Measurements from ENCODE around the gene IL10RA. TPM values are rescaled to one million over a fixed set of nuclear protein-coding genes. Genes with fewer than 3 reads are reported as not detected.

Gene IL10RA
- total and polyA plus RNA-seq, 9 of the 15 experiments (the other 6 are each of a cell fraction or from before 2014, with no cell fraction given) = 0.17 to 17.3 (median 2.9) TPM

- peak; percentile 88 for TF ChIP-seq ZNF592 (IDR thresholded peaks at IDR 0.05)
- no peak for TF ChIP-seq CHAMP1 (IDR thresholded peaks at IDR 0.05)
- no peak for TF ChIP-seq RBM34 (IDR thresholded peaks at IDR 0.05; ENCODE audit: borderline replicate concordance, insufficient read depth, low read length)
- TF ChIP-seq SMARCA4 (IDR thresholded peaks at IDR 0.05) = peak; percentile 13; the same call in 1 of the 2 replicates
- TF ChIP-seq ZNF639 (CRISPR knock-in tag; conservative IDR thresholded peaks at IDR 0.05 in 1 of 2, IDR thresholded peaks at IDR 0.05 in 1 of 2) = no peak
- TF ChIP-seq ZFP30 (CRISPR knock-in tag; IDR thresholded peaks at IDR 0.05; ENCODE audit: borderline replicate concordance) = no peak
- peak; percentile 41; the same call in 1 of the 2 replicates for TF ChIP-seq EP300 (IDR thresholded peaks at IDR 0.05; ENCODE audit: low read length)
- peak; percentile 80 for TF ChIP-seq PKNOX1 (IDR thresholded peaks at IDR 0.05)
- TF ChIP-seq CREB3 (tag; conservative IDR thresholded peaks at IDR 0.05; ENCODE audit: low read depth) = peak; percentile 71; the same call in 1 of the 2 replicates
- TF ChIP-seq SNAPC5 (CRISPR knock-in tag; IDR thresholded peaks at IDR 0.05) = no peak
- TF ChIP-seq CEBPG (CRISPR knock-in tag; IDR thresholded peaks at IDR 0.05) = no peak
- no peak for TF ChIP-seq CEBPG (tag; conservative IDR thresholded peaks at IDR 0.05 in 1 of 2, IDR thresholded peaks at IDR 0.05 in 1 of 2)
- TF ChIP-seq MEIS2 (IDR thresholded peaks at IDR 0.05; ENCODE audit: partially characterized antibody) = peak; percentile 92
- TF ChIP-seq GATAD2A (IDR thresholded peaks at IDR 0.05) = peak; percentile 84
- TF ChIP-seq SMAD4 (CRISPR knock-in tag; conservative IDR thresholded peaks at IDR 0.05) = peak; percentile 63
- peak; percentile 34; the same call in 1 of the 2 replicates for TF ChIP-seq TEAD4 (IDR thresholded peaks at IDR 0.05; ENCODE audit: low read length)
- no peak for TF ChIP-seq TEAD4 (CRISPR knock-in tag; IDR thresholded peaks at IDR 0.05; ENCODE audit: borderline replicate concordance)
- 0 out of 2 replicates have a peak, but pooled peaks have one; percentile 11 for TF ChIP-seq MECOM (CRISPR knock-in tag; IDR thresholded peaks at IDR 0.05)
These were observed 15.3 kb downstream of the IL10RA start (continued) for GRCh38 chr11:118001494-118001971.
